Uterus (tissue), 2 donors: Measurements from ENCODE around the gene CFAP53.

Experiments
- CTCF ChIP-seq, 4 experiments: fragments of 200-600 bp in 2 of 4; fragments of 450-650 bp in 2 of 4; sonication (generic) in 2 of 4; IDR thresholded peaks; one replicate each; pipeline ENCODE4 v1.5.1; 2016 to 2019; ENCODE audit warnings: antibody characterized with exemption in 4 of 4, mild to moderate bottlenecking in 2 of 4, moderate library complexity in 1 of 4
- POLR2A ChIP-seq, 2 donors: fragments of 450-650 bp; IDR thresholded peaks; one replicate each; pipeline ENCODE4 v1.6.1; 2016; ENCODE audit warnings: antibody characterized with exemption in 2 of 2, mild to moderate bottlenecking in 1 of 2, moderate library complexity in 1 of 2

- TF ChIP-seq CTCF (IDR thresholded peaks at IDR 0.05) (no peak), POLR2A (IDR thresholded peaks at IDR 0.05) (no peak)
These were observed 41.1 kb upstream of the CFAP53 start for GRCh38 chr18:50307400-50307737.
